OCI-LY3 (cell line): ENCODE measurements around the gene HOOK2.

ENCODE experiments used
- H2AFZ ChIP-seq: fragments of 200-600, 300-600 bp; shearing (Covaris generic); 2 replicates; pipeline ENCODE4 v1.6.0; 2014; ENCODE audit warnings: antibody characterized with exemption, low read depth, low read length
- H3K27ac ChIP-seq: fragments of 200-600, 300-600 bp; sonication (generic); 2 replicates; pipeline ENCODE4 v1.5.1; 2014; ENCODE audit warnings: mild to moderate bottlenecking, low read length, moderate library complexity, mixed read lengths
- H3K27me3 ChIP-seq: fragments of 200-600, 300-600 bp; sonication (generic); 2 replicates; pipeline ENCODE4 v1.6.1; 2014; ENCODE audit warnings: low read depth, low read length, mixed read lengths
- H3K36me3 ChIP-seq: fragments of 200-600, 300-600 bp; sonication (generic); replicated peaks from 2 replicates; pipeline ENCODE3; 2014; ENCODE audit warnings: low read depth, low read length, mixed read lengths
- H3K4me1 ChIP-seq: fragments of 300-600, 200-600 bp; sonication (generic); 2 replicates; pipeline ENCODE4 v1.6.1; 2014; ENCODE audit warnings: low read length, mixed read lengths
- H3K4me2 ChIP-seq: fragments of 200-600, 300-600 bp; sonication (generic); 2 replicates; pipeline ENCODE4 v1.6.1; 2014; ENCODE audit warnings: low read length, mixed read lengths
- H3K4me3 ChIP-seq: fragments of 300-600, 200-600 bp; sonication (generic); 2 replicates; pipeline ENCODE4 v1.5.1; 2014; ENCODE audit warnings: antibody characterized with exemption, mild to moderate bottlenecking, low read length, moderate library complexity
- H3K79me2 ChIP-seq: fragments of 300-600, 200-600 bp; shearing (Covaris generic); 2 replicates; pipeline ENCODE4 v1.6.1; 2014; ENCODE audit warnings: mild to moderate bottlenecking, low read length, mixed read lengths
- H3K9ac ChIP-seq: fragments of 300-600, 200-600 bp; shearing (Covaris generic); 2 replicates; pipeline ENCODE4 v1.6.0; 2014; ENCODE audit warnings: mild to moderate bottlenecking, low read length, moderate library complexity
- H3K9me3 ChIP-seq: fragments of 200-600, 300-600 bp; shearing (Covaris generic); 2 replicates; pipeline ENCODE4 v1.6.1; 2014; ENCODE audit warnings: low read length, mixed read lengths; ENCODE audit not compliant: insufficient read depth
- H4K20me1 ChIP-seq: fragments of 200-600, 300-600 bp; sonication (generic); 2 replicates; pipeline ENCODE4 v1.6.1; 2016; ENCODE audit warnings: low read length, mixed read lengths; ENCODE audit not compliant: insufficient read depth
- CTCF ChIP-seq: fragments of 200-600, 300-600 bp; sonication (generic); IDR thresholded peaks from 2 replicates; pipeline ENCODE4 v1.5.1; 2014; ENCODE audit warnings: antibody characterized with exemption, low read length, low read depth
- EZH2phosphoT487 ChIP-seq: fragments of 200-600 bp; shearing (Covaris generic); IDR thresholded peaks from 2 replicates; pipeline ENCODE4 v1.6.1; 2018; ENCODE audit warnings: antibody characterized with exemption, mixed run types, low read depth

HOOK2 gene

GRCh38 chr19:12756150-12756883 lies 19.0 kb downstream of the HOOK2 start:
- Histone ChIP-seq H3K9me3 (no peaks in the 10 kb centered on the region), H3K4me2 (no peak overlapping the region), H3K79me2 (no peaks in the 10 kb centered on the region), H4K20me1 (no peaks in the 10 kb centered on the region), H2AFZ (no peak overlapping the region), H3K27ac (no peak overlapping the region), H3K9ac (no peak overlapping the region), H3K27me3 (peaks cover 15% of the 10 kb centered on the region), H3K36me3 (no peaks in the 10 kb centered on the region), H3K4me1 (no peaks in the 10 kb centered on the region), H3K4me3 (no peak overlapping the region)
- no peak for TF ChIP-seq CTCF
- TF ChIP-seq EZH2phosphoT487: no peak

GRCh38 chr19:12754465-12755196 lies 20.7 kb downstream of the HOOK2 start:
- Histone ChIP-seq H3K4me1 (no peaks in the 10 kb centered on the region), H2AFZ (no peak overlapping the region), H3K27ac (no peak overlapping the region), H3K79me2 (no peaks in the 10 kb centered on the region), H4K20me1 (no peaks in the 10 kb centered on the region), H3K9me3 (no peaks in the 10 kb centered on the region), H3K4me2 (no peak overlapping the region), H3K36me3 (no peaks in the 10 kb centered on the region), H3K27me3 (peaks cover 32% of the 10 kb centered on the region), H3K4me3 (no peak overlapping the region), H3K9ac (no peak overlapping the region)
- no peak for TF ChIP-seq CTCF
- no peak for TF ChIP-seq EZH2phosphoT487

GRCh38 chr19:12752056-12752781 lies 23.1 kb downstream of the HOOK2 start:
- Histone ChIP-seq H3K27me3 (peaks cover 32% of the 10 kb centered on the region), H3K4me3 (no peak overlapping the region), H3K9me3 (no peaks in the 10 kb centered on the region), H3K79me2 (no peaks in the 10 kb centered on the region), H2AFZ (no peak overlapping the region), H3K27ac (no peak overlapping the region), H3K9ac (no peak overlapping the region), H3K4me2 (no peak overlapping the region), H3K36me3 (peaks cover 9% of the 10 kb centered on the region), H3K4me1 (no peaks in the 10 kb centered on the region), H4K20me1 (no peaks in the 10 kb centered on the region)
- TF ChIP-seq EZH2phosphoT487: no peak
- no peak for TF ChIP-seq CTCF

GRCh38 chr19:12751635-12752034 lies 23.7 kb downstream of the HOOK2 start, which contains the start of gene BEST2:
BEST2 (plus strand) TSS chr19:12751791; CDS start chr19:12752593, 802 bp downstream.
- TF ChIP-seq CTCF: no peak
- no peak for TF ChIP-seq EZH2phosphoT487
- H3K36me3 ChIP-seq: peaks cover 12% of the 10 kb centered on the region
- no peak within 1 kb of the TSS for H3K9ac ChIP-seq
- no peaks in the 10 kb centered on the region for H3K4me1 ChIP-seq
- H3K27me3 ChIP-seq: peaks cover 32% of the 10 kb centered on the region
- H3K79me2 ChIP-seq: no peaks in the 10 kb centered on the region
- H3K4me3 ChIP-seq: no peak within 1 kb of the TSS
- H2AFZ ChIP-seq: no peak within 1 kb of the TSS; the same call in 1 of the 2 replicates
- H3K4me2 ChIP-seq: no peak within 1 kb of the TSS
- H3K27ac ChIP-seq: no peak within 1 kb of the TSS
- no peaks in the 10 kb centered on the region for H4K20me1 ChIP-seq
- no peaks in the 10 kb centered on the region for H3K9me3 ChIP-seq
